ENCODE data around the gene ZDHHC3. TPM values are rescaled to one million over a fixed set of nuclear protein-coding genes. Genes with fewer than 3 reads are reported as not detected.

The ZDHHC3 gene
- total and polyA plus RNA-seq, 2 donors (not counting 1 experiment from before 2014, with no cell fraction given): 37.2 to 52.6 TPM

DNA sequence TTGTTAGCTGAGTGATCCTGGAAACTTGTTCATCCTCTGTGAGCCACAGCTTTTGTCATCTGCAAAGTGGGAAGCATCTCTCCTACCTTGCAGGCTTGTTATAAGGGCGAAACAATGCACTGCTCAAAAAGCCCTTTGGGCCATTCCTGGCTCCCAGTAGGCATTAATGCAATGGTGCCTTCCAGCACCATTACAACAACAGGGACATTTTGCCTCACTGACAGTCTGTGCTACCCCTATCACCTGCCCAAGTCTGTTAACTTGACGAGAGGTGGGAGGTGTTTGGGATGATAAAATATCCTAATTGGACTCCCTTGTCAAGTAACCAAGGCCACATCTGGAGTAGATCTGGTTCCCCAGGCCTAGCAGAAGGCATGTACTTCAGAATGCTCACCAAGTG, 44.2 kb downstream of the ZDHHC3 start:
- POLR2A ChIA-PET: no interaction called here
- CTCF ChIA-PET: no interaction called here
- Histone ChIP-seq H3K9ac (ENCODE audit: low read length) (no peak overlapping the region), H3K27me3 (replicated peaks in 1 of 4; ENCODE audit: control extremely low read depth in 1 of 4, control insufficient read depth in 3 of 4, insufficient read depth in 4 of 4, low read length in 3 of 4) (no peaks in the 10 kb centered on the region), H3K4me2 (replicated peaks; ENCODE audit: low read depth, low read length, poor library complexity, severe bottlenecking) (no peak overlapping the region), H3K4me3 (ENCODE audit: control extremely low read depth in 1 of 5, extremely low read depth in 1 of 5, insufficient read depth in 1 of 5, low read depth in 2 of 5, low read length in 4 of 5) (no peak overlapping the region), H4K20me1 (ENCODE audit: control insufficient read depth, insufficient read depth, low read length, poor library complexity, severe bottlenecking) (no peaks in the 10 kb centered on the region), H3K36me3 (replicated peaks in 1 of 2; ENCODE audit: control extremely low read depth in 1 of 2, control insufficient read depth in 1 of 2, extremely low read depth in 1 of 2, insufficient read depth in 2 of 2, low read length in 1 of 2) (peaks cover 0 to 65% of the 10 kb centered on the region in 2 experiments), H3K4me1 (ENCODE audit: control insufficient read depth in 2 of 2, insufficient read depth in 2 of 2, low read length in 2 of 2) (no peaks in the 10 kb centered on the region), H3K27ac (ENCODE audit: low read length in 2 of 2) (no peak overlapping the region), H3K9me3 (ENCODE audit: control extremely low read depth in 1 of 3, control insufficient read depth in 2 of 3, insufficient read depth in 1 of 3, low read length in 2 of 3) (no peaks in the 10 kb centered on the region), H2AFZ (ENCODE audit: insufficient read depth, low read depth, low read length, poor library complexity, severe bottlenecking) (no peak overlapping the region), H3K79me2 (ENCODE audit: control insufficient read depth, insufficient read depth, low read length) (no peaks in the 10 kb centered on the region)
- Mint-ChIP-seq H3K4me1 (no peaks in the 10 kb centered on the region), H3K9me3 (ENCODE audit: insufficient read depth) (no peaks in the 10 kb centered on the region), H3K27me3 (no peaks in the 10 kb centered on the region), H3K27ac (no peak overlapping the region), H3K4me3 (no peak overlapping the region)
- no peak for DNase-seq
- ATAC-seq (ENCODE audit: low read depth): no peak
- WGBS (ENCODE audit: insufficient coverage): 100% methylated on average over 1 of the region's 2 CpGs
- TF ChIP-seq, protein P1, sequence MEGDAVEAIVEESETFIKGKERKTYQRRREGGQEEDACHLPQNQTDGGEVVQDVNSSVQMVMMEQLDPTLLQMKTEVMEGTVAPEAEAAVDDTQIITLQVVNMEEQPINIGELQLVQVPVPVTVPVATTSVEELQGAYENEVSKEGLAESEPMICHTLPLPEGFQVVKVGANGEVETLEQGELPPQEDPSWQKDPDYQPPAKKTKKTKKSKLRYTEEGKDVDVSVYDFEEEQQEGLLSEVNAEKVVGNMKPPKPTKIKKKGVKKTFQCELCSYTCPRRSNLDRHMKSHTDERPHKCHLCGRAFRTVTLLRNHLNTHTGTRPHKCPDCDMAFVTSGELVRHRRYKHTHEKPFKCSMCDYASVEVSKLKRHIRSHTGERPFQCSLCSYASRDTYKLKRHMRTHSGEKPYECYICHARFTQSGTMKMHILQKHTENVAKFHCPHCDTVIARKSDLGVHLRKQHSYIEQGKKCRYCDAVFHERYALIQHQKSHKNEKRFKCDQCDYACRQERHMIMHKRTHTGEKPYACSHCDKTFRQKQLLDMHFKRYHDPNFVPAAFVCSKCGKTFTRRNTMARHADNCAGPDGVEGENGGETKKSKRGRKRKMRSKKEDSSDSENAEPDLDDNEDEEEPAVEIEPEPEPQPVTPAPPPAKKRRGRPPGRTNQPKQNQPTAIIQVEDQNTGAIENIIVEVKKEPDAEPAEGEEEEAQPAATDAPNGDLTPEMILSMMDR (IDR thresholded peaks at IDR 0.05): no peak
- TF ChIP-seq EZH2 (IDR thresholded peaks at IDR 0.05; ENCODE audit: borderline replicate concordance, insufficient read depth, low read depth, low read length, poor library complexity, severe bottlenecking): no peak
- intact Hi-C loops (cut with micrococcal nuclease): no loop called here

DNA sequence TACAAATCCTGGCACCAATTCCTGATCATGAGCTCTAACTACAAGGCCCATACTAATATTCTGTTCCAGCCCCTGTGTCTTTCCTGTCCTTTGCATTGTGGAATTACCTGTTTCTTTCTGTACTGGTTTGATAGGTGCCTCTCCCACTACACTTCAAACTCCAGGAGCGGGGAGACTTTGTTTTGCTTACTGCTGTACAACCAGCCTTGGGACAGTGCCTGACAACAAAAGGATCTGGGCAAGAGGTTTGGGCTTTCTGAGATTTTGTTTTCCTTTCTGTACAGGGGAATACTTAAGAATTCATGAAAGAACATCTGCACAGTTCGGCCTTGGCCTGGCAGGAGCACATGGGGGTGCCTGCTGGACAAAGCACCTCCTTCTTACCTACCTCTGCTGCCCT, 45.1 kb downstream of the ZDHHC3 start:
- CTCF ChIA-PET: no interaction called here
- Mint-ChIP-seq H3K27me3 (no peaks in the 10 kb centered on the region), H3K4me1 (no peaks in the 10 kb centered on the region), H3K27ac (no peak overlapping the region), H3K9me3 (ENCODE audit: insufficient read depth) (no peaks in the 10 kb centered on the region), H3K4me3 (no peak overlapping the region)
- no peaks in the 10 kb centered on the region for H3K27me3 ChIP-seq (replicated peaks in 1 of 4; ENCODE audit: control extremely low read depth in 1 of 4, control insufficient read depth in 3 of 4, insufficient read depth in 4 of 4, low read length in 3 of 4)
- no peak overlapping the region for H3K27ac ChIP-seq (ENCODE audit: low read length in 2 of 2)
- 100% methylated on average over 1 of the region's 2 CpGs for WGBS (ENCODE audit: insufficient coverage)
- POLR2A ChIA-PET: no interaction called here
- no peaks in the 10 kb centered on the region for H4K20me1 ChIP-seq (ENCODE audit: control insufficient read depth, insufficient read depth, low read length, poor library complexity, severe bottlenecking)
- no peak overlapping the region for H2AFZ ChIP-seq (ENCODE audit: insufficient read depth, low read depth, low read length, poor library complexity, severe bottlenecking)
- no peaks in the 10 kb centered on the region for H3K9me3 ChIP-seq (ENCODE audit: control extremely low read depth in 1 of 3, control insufficient read depth in 2 of 3, insufficient read depth in 1 of 3, low read length in 2 of 3)
- H3K4me1 ChIP-seq (ENCODE audit: control insufficient read depth in 2 of 2, insufficient read depth in 2 of 2, low read length in 2 of 2): no peaks in the 10 kb centered on the region
- TF ChIP-seq, protein P1 (IDR thresholded peaks at IDR 0.05): no peak
- no peak for TF ChIP-seq EZH2 (IDR thresholded peaks at IDR 0.05; ENCODE audit: borderline replicate concordance, insufficient read depth, low read depth, low read length, poor library complexity, severe bottlenecking)
- no peak overlapping the region for H3K9ac ChIP-seq (ENCODE audit: low read length)
- no peak for ATAC-seq (ENCODE audit: low read depth)
- no peak for DNase-seq
- H3K36me3 ChIP-seq (replicated peaks in 1 of 2; ENCODE audit: control extremely low read depth in 1 of 2, control insufficient read depth in 1 of 2, extremely low read depth in 1 of 2, insufficient read depth in 2 of 2, low read length in 1 of 2): peaks cover 0 to 70% of the 10 kb centered on the region in 2 experiments
- H3K4me2 ChIP-seq (replicated peaks; ENCODE audit: low read depth, low read length, poor library complexity, severe bottlenecking): no peak overlapping the region
- no peaks in the 10 kb centered on the region for H3K79me2 ChIP-seq (ENCODE audit: control insufficient read depth, insufficient read depth, low read length)
- intact Hi-C loops (cut with micrococcal nuclease): no loop called here
- H3K4me3 ChIP-seq (ENCODE audit: control extremely low read depth in 1 of 5, extremely low read depth in 1 of 5, insufficient read depth in 1 of 5, low read depth in 2 of 5, low read length in 4 of 5): no peak overlapping the region
